HUES48 (cell line): ENCODE data around the gene FBXO47.

Experiments
- H3K27ac ChIP-seq: one replicate; pipeline ENCODE4 v1.7.0; 2013; ENCODE audit warnings: low read depth, low read length, inconsistent platforms
- H3K27me3 ChIP-seq: 2 replicates; pipeline ENCODE4 v1.6.1; 2013; ENCODE audit warnings: mild to moderate bottlenecking, low read length; ENCODE audit not compliant: control insufficient read depth, insufficient read depth
- H3K36me3 ChIP-seq: 2 replicates; pipeline ENCODE4 v1.6.1; 2013; ENCODE audit warnings: low read length; ENCODE audit not compliant: control insufficient read depth, insufficient read depth
- H3K4me1 ChIP-seq: 2 replicates; pipeline ENCODE4 v1.6.1; 2013; ENCODE audit warnings: mild to moderate bottlenecking, low read length; ENCODE audit not compliant: control insufficient read depth, insufficient read depth
- H3K4me3 ChIP-seq: 2 replicates; pipeline ENCODE4 v1.5.1; 2013; ENCODE audit warnings: mild to moderate bottlenecking, low read depth, low read length
- H3K9ac ChIP-seq: 2 replicates; pipeline ENCODE4 v1.6.1; 2013; ENCODE audit warnings: mild to moderate bottlenecking, low read depth, low read length, moderate library complexity
- H3K9me3 ChIP-seq: 2 replicates; pipeline ENCODE4 v1.6.1; 2013; ENCODE audit warnings: low read length; ENCODE audit not compliant: control insufficient read depth, insufficient read depth

FBXO47 gene

DNA sequence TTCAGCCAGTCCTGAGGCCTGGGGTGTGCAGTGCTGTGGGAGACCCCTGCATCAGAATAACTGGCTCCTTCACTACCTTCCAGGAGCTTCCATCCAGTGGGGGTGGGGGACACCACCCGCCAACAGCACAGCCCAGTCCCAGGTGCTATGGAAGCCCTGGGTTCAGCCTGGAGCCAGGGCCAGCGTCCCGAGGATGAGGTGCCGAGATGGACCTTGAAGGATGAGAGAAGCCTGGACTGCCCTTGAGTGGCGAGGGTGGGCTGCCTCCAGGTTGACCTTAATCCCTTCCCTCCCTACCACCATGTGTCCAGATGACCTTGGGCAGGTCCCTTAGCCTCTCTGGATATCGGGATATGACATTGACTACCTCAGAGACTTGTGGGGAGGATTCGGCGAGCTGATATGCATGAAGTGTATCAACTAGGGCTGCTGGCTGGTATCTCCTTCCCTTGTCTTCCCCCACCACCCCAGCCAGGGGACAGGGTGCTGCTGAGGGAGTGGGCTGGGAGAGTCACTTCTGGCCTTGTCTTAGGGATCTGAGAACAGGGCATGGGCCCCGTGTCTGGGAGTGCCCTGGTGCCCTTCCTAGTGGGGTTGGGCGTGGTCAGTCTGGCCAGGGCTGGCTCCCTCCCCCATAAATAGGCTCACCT, 56.0 kb downstream of the FBXO47 start:
- Histone ChIP-seq H3K27ac (no peak overlapping the region), H3K4me3 (no peak overlapping the region), H3K36me3 (peaks cover 38% of the 10 kb centered on the region), H3K27me3 (no peaks in the 10 kb centered on the region), H3K4me1 (0 out of 2 replicates have a peak, but pooled peaks cover 4% of the 10 kb centered on the region), H3K9me3 (no peaks in the 10 kb centered on the region), H3K9ac (no peak overlapping the region)

GRCh38 chr17:38910325-38910724, 56.9 kb downstream of the FBXO47 start:
- H3K9me3 ChIP-seq = no peaks in the 10 kb centered on the region
- no peak overlapping the region for H3K4me3 ChIP-seq
- H3K27me3 ChIP-seq = no peaks in the 10 kb centered on the region
- H3K9ac ChIP-seq = no peak overlapping the region
- H3K36me3 ChIP-seq = peaks cover 33% of the 10 kb centered on the region
- 0 out of 2 replicates have a peak, but pooled peaks cover 4% of the 10 kb centered on the region for H3K4me1 ChIP-seq
- H3K27ac ChIP-seq = no peak overlapping the region

- no peak overlapping the region for H3K27ac ChIP-seq
- no peak overlapping the region for H3K4me3 ChIP-seq
- H3K9ac ChIP-seq = no peak overlapping the region
- H3K36me3 ChIP-seq = peaks cover 36% of the 10 kb centered on the region
- no peaks in the 10 kb centered on the region for H3K9me3 ChIP-seq
- H3K27me3 ChIP-seq = no peaks in the 10 kb centered on the region
- 0 out of 2 replicates have a peak, but pooled peaks cover 4% of the 10 kb centered on the region for H3K4me1 ChIP-seq
Observed at GRCh38 chr17:38908676-38909181, 58.5 kb downstream of the FBXO47 start.

- no peak overlapping the region for H3K27ac ChIP-seq
- H3K27me3 ChIP-seq = no peaks in the 10 kb centered on the region
- no peak overlapping the region for H3K9ac ChIP-seq
- H3K36me3 ChIP-seq = peaks cover 40% of the 10 kb centered on the region
- no peaks in the 10 kb centered on the region for H3K9me3 ChIP-seq
- H3K4me3 ChIP-seq = no peak overlapping the region
- 0 out of 2 replicates have a peak, but pooled peaks cover 4% of the 10 kb centered on the region for H3K4me1 ChIP-seq
Observed at GRCh38 chr17:38907930-38908675, 59.1 kb downstream of the FBXO47 start.

GRCh38 chr17:38906460-38907228, 60.6 kb downstream of the FBXO47 start:
- H3K4me1 ChIP-seq = 0 out of 2 replicates have a peak, but pooled peaks cover 4% of the 10 kb centered on the region
- H3K27me3 ChIP-seq = no peaks in the 10 kb centered on the region
- H3K9ac ChIP-seq = no peak overlapping the region
- no peaks in the 10 kb centered on the region for H3K9me3 ChIP-seq
- H3K4me3 ChIP-seq = no peak overlapping the region
- no peak overlapping the region for H3K27ac ChIP-seq
- peaks cover 38% of the 10 kb centered on the region for H3K36me3 ChIP-seq

DNA sequence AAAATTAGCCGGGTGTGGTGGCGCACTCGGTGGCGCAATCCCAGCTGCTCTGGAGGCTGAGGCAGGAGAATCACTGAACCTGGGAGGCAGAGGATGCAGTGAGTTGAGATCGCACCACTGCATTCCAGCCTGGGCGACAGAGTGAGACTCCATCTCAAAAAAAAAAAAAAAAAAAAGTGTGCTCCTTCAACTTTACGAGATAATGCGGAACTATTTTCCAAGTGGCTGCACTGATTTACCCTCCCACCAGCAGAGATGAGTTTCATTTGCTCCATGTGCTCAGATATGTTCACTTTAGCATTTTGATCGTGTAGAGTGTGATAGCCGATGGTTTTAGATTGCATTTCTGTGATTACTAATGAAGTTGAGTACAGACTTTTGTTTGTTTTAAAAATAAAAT, 61.8 kb downstream of the FBXO47 start:
- Histone ChIP-seq H3K9me3 (no peaks in the 10 kb centered on the region), H3K36me3 (peaks cover 38% of the 10 kb centered on the region), H3K27ac (no peak overlapping the region), H3K27me3 (no peaks in the 10 kb centered on the region), H3K4me3 (no peak overlapping the region), H3K9ac (no peak overlapping the region), H3K4me1 (peaks cover 12% of the 10 kb centered on the region; the same call in 1 of the 2 replicates)

DNA sequence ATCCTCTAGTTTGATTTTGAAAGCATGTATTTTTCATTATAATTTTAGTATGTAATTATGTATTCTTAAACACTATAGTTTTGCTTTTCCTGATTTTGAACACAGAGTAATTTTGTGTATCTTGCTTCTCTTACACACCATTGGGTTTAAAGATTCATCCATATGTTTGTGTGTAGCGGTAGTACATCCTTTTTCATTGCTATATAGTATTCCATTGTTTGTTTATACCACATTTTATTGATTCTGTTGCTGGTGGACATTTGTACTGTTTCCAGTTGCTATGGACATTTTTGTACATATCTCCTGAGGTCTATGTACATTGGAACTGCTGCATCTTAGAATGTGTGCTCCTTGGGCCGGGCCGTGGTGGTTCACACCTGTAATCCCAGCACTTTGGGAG, 62.3 kb downstream of the FBXO47 start:
- no peak overlapping the region for H3K27ac ChIP-seq
- no peak overlapping the region for H3K4me3 ChIP-seq
- H3K9me3 ChIP-seq = no peaks in the 10 kb centered on the region
- no peak overlapping the region for H3K9ac ChIP-seq
- peaks cover 12% of the 10 kb centered on the region; the same call in 1 of the 2 replicates for H3K4me1 ChIP-seq
- peaks cover 38% of the 10 kb centered on the region for H3K36me3 ChIP-seq
- no peaks in the 10 kb centered on the region for H3K27me3 ChIP-seq

GRCh38 chr17:38903404-38903803, 63.8 kb downstream of the FBXO47 start:
- H3K9ac ChIP-seq = no peak overlapping the region
- H3K4me3 ChIP-seq = no peak overlapping the region
- H3K27ac ChIP-seq = no peak overlapping the region
- H3K36me3 ChIP-seq = peaks cover 50% of the 10 kb centered on the region
- H3K27me3 ChIP-seq = no peaks in the 10 kb centered on the region
- peaks cover 12% of the 10 kb centered on the region; the same call in 1 of the 2 replicates for H3K4me1 ChIP-seq
- H3K9me3 ChIP-seq = no peaks in the 10 kb centered on the region

- H3K27me3 ChIP-seq = no peaks in the 10 kb centered on the region
- peaks cover 66% of the 10 kb centered on the region for H3K36me3 ChIP-seq
- no peak overlapping the region for H3K9ac ChIP-seq
- H3K4me3 ChIP-seq = no peak overlapping the region
- H3K4me1 ChIP-seq = peaks cover 13% of the 10 kb centered on the region; the same call in 1 of the 2 replicates
- peak overlapping the region; percentile 50 for H3K27ac ChIP-seq
- H3K9me3 ChIP-seq = no peaks in the 10 kb centered on the region
Observed at GRCh38 chr17:38900978-38901656, 66.1 kb downstream of the FBXO47 start.

- peaks cover 15% of the 10 kb centered on the region; the same call in 1 of the 2 replicates for H3K4me1 ChIP-seq
- H3K27ac ChIP-seq = no peak overlapping the region
- peaks cover 63% of the 10 kb centered on the region for H3K36me3 ChIP-seq
- no peaks in the 10 kb centered on the region for H3K27me3 ChIP-seq
- H3K9ac ChIP-seq = no peak overlapping the region
- H3K9me3 ChIP-seq = no peaks in the 10 kb centered on the region
- H3K4me3 ChIP-seq = no peak overlapping the region
Observed at GRCh38 chr17:38899421-38899820, 67.8 kb downstream of the FBXO47 start.
